ENCODE data around the gene TBX3. TPM values are rescaled to one million over a fixed set of nuclear protein-coding genes. Genes with fewer than 3 reads are reported as not detected.
A peak's percentile ranks its signal among the peaks of the same experiment; 100 is the strongest.

Gene TBX3
- total RNA-seq, 1 donor from 2014 or later: 427 TPM

DNA sequence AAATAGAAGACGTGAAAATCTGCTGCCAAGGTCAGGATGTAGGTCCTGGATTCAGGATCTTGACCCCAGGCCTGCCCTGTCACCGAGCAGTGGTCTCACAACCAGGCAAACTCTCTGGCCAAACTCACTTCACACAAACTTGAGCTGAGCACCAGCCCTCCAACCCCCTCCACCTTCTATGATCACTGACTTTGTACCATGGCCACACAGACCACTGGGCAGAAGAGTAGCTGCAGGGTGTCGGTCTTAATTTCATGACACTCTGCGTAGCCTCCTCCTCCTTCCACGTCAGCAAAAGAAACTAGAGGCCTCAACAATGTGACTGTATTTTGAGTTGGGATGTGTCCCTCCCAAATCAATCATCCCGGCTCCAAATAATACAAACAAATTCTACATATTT, 7.2 kb upstream of the TBX3 start:
- Mint-ChIP-seq H3K4me3 (peak overlapping the region; percentile 92), H3K27ac (peak overlapping the region; percentile 100), H3K4me1 (peaks cover 86% of the 10 kb centered on the region), H3K27me3 (ENCODE audit: low read depth) (no peaks in the 10 kb centered on the region), H3K9me3 (no peaks in the 10 kb centered on the region), H3K36me3 (no peaks in the 10 kb centered on the region)
- TF ChIP-seq, protein P1, sequence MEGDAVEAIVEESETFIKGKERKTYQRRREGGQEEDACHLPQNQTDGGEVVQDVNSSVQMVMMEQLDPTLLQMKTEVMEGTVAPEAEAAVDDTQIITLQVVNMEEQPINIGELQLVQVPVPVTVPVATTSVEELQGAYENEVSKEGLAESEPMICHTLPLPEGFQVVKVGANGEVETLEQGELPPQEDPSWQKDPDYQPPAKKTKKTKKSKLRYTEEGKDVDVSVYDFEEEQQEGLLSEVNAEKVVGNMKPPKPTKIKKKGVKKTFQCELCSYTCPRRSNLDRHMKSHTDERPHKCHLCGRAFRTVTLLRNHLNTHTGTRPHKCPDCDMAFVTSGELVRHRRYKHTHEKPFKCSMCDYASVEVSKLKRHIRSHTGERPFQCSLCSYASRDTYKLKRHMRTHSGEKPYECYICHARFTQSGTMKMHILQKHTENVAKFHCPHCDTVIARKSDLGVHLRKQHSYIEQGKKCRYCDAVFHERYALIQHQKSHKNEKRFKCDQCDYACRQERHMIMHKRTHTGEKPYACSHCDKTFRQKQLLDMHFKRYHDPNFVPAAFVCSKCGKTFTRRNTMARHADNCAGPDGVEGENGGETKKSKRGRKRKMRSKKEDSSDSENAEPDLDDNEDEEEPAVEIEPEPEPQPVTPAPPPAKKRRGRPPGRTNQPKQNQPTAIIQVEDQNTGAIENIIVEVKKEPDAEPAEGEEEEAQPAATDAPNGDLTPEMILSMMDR (IDR thresholded peaks at IDR 0.05; ENCODE audit: unreplicated experiment): no peak
- DNase-seq (ENCODE audit: low spot score in 2 of 2, unreplicated experiment in 2 of 2): no peak

DNA sequence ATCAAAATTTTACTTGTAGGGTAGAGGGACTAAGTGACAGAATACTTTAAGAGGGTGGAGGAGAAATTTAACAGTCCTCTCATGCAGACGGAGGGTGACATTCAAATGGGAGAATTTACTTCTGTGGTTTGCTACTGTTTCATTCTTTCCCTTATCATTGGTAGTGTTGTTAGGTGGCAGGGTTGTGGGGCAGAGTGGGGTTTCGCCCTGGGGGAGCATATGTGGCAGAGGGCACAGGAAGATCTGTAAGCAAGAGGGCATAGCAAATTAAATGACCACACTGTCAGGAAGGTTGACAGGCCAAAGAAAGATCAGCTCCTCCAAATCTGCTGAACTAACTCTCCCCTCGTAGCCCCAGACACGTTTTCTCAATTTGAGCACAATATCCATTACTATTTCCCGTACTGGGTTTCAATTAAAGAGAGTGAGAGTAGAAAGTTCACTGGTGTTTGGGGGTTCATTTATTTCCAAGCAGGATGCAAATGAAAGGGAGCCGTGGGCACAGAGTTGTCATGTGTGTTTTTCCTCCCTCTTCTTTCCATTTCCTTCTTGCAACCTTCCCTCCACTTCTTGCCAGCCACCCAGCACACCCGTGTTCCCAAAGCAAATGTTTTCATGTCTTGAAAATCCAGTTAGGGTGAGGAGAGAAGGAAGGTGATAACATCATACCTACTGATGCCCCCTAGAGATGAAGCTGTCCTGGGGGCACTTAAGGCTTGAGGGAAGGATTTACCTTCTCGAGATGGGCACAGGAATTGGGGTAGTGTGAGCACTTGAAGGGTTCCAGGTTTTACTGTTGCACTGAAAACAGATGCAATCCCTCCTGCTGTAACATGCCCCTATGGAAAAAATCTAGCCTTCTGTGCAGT, 6.5 kb upstream of the TBX3 start:
- no peaks in the 10 kb centered on the region for H3K9me3 Mint-ChIP-seq
- no peaks in the 10 kb centered on the region for H3K36me3 Mint-ChIP-seq
- peak overlapping the region; percentile 92 for H3K4me3 Mint-ChIP-seq
- peak overlapping the region; percentile 100 for H3K27ac Mint-ChIP-seq
- peaks cover 88% of the 10 kb centered on the region for H3K4me1 Mint-ChIP-seq
- no peaks in the 10 kb centered on the region for H3K27me3 Mint-ChIP-seq (ENCODE audit: low read depth)
- TF ChIP-seq, protein P1 (IDR thresholded peaks at IDR 0.05; ENCODE audit: unreplicated experiment): no peak
- DNase-seq (ENCODE audit: low spot score in 2 of 2, unreplicated experiment in 2 of 2): no peak

DNA sequence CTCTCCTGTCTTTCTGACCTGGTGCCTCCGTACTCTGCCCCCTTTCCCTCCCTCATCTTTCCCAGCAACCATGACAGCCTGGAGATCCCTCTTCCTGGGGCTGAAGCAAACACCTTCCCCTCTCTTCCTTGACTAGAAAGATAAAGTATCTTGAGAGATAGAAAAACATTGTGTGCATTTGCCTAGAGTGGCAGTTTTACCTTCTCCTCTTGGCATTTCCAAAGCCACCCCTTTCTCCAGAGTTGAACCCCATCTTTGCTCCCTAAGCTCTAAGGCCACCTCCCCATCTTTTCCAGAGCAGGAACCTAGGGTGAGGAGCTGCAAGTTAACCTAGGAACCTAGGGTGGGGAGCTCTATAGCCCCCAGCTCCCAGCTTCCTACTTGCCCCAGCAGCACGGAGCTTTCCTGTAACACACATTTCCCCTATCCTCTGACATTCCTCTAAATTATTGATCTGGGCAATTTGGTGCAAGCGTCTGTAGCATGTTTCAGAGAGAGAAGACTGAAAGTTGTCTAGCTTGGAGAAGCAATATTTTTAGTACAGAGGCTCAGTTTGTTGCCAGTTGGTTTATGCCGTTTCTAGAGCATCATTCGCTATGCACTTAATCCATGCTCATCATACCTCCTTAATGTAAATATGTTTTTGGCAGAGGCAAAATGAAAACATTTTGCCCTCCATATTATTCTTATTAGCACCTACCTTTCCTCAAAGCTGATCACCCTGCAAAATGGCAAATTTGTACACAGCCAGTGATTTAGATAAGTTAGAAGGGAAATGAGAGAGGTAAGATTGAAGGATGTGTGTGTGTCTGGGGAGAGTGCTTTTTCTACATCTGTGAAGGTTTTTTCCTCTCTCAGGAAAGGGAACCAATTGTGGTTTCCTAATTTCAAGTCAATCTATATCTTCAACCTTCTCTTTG, 5.4 kb upstream of the TBX3 start:
- Mint-ChIP-seq H3K4me3 (peak overlapping the region; percentile 92), H3K36me3 (no peaks in the 10 kb centered on the region), H3K27me3 (ENCODE audit: low read depth) (peaks cover under 1% of the 10 kb centered on the region), H3K9me3 (no peaks in the 10 kb centered on the region), H3K27ac (peak overlapping the region; percentile 100), H3K4me1 (peaks cover 84% of the 10 kb centered on the region)
- TF ChIP-seq, protein P1 (IDR thresholded peaks at IDR 0.05; ENCODE audit: unreplicated experiment): no peak
- DNase-seq (ENCODE audit: low spot score in 2 of 2, unreplicated experiment in 2 of 2): no peak

DNA sequence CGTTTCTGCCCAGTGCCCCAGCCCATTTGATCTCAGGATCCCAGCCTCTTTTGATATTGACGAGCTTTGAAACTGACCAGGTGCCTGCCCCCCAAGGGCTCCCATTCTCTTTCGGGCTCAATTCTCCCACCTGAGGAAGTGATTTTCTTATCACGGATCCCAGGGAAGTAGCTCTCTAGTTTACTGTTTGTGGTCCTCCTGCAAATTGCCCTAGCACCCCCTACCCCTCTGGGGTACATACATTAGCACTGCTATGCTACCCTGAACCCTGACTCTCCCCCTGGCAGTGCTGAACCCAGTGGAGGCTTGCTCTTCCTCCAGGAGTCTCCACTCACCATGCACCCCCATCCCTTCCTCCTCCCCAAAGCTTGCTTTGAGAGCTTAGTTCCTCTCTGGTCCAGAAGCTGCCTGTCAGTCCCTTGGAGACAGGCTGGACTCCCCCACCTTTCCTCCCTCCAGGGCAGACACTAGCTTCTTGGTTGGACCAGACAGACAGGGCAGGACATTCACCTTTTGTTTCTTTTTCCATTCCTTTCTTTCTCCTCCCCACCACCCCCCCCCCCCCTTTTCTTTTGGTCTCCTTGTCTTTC, 4.4 kb upstream of the TBX3 start:
- no peak for DNase-seq (ENCODE audit: low spot score in 2 of 2, unreplicated experiment in 2 of 2)
- peaks cover 6% of the 10 kb centered on the region for H3K27me3 Mint-ChIP-seq (ENCODE audit: low read depth)

DNA sequence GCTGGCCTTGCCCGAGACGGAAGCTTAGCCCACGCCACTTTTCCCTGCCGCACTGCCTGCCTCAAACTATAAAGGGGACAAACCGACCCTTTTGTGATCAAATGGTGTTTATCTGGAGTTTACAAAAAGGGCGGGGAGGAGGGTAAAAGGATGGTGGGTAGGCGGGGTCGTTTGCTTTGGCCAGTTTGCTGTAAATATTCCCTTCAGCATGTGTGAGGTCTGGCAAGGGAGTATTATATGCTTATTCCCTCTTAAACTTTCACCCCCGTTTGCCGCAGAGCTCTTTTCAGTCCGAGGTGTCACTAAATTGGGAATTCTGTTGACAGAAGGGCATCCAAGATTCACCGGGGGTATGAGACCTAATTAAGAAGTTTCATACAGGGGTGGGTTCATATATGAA, 3.8 kb upstream of the TBX3 start:
- H3K36me3 Mint-ChIP-seq: peaks cover under 1% of the 10 kb centered on the region
- peaks cover 6% of the 10 kb centered on the region for H3K27me3 Mint-ChIP-seq (ENCODE audit: low read depth)
- no peaks in the 10 kb centered on the region for H3K9me3 Mint-ChIP-seq
- TF ChIP-seq, protein P1 (IDR thresholded peaks at IDR 0.05; ENCODE audit: unreplicated experiment): no peak
- no peak for DNase-seq (ENCODE audit: low spot score in 2 of 2, unreplicated experiment in 2 of 2)
- peaks cover 70% of the 10 kb centered on the region for H3K4me1 Mint-ChIP-seq
- peak overlapping the region; percentile 92 for H3K4me3 Mint-ChIP-seq
- H3K27ac Mint-ChIP-seq: peak overlapping the region; percentile 100

More for the DNA sequence above, 4.4 kb upstream of the TBX3 start:
- H3K36me3 Mint-ChIP-seq: no peaks in the 10 kb centered on the region
- H3K27ac Mint-ChIP-seq: peak overlapping the region; percentile 100
- H3K4me1 Mint-ChIP-seq: peaks cover 74% of the 10 kb centered on the region
- TF ChIP-seq, protein P1 (IDR thresholded peaks at IDR 0.05; ENCODE audit: unreplicated experiment): no peak
- H3K9me3 Mint-ChIP-seq: no peaks in the 10 kb centered on the region
- peak overlapping the region; percentile 92 for H3K4me3 Mint-ChIP-seq
